Stimulated activated CD4-positive, alpha-beta T cell treated with anti-CD3 and anti-CD28 coated beads, Interleukin-12 subunit alpha, Interleukin-12 subunit beta, amount 100 ng/mL, for 24 hours (primary cell): Measurements from ENCODE around the gene GBX1.

ENCODE experiments used
- DNase-seq, 2 experiments: peaks; one replicate each; pipeline ENCODE4 v3.0.0-alpha.2; 2020; ENCODE audit warnings: low read depth in 2 of 2

The GBX1 gene

DNA sequence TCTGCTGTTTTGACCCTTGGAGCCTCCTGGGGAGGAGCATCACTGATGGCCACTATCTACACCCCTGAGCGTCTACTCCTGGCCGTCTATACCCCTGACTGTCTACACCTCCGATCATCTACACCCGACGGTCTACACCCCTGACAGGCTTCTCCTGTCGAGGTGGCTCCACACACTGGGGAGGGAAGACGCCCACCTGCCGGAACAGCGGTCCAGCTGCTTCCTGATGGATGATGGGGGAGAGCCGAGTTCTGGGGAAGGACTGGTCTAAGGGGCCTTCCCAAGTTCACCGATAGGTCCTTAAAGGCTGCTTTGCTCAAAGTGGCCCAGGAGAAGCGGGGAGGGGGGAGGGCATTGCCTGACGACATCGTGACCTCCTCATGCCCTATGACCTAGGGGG, 39.4 kb downstream of the GBX1 start:
- no peak for DNase-seq

DNA sequence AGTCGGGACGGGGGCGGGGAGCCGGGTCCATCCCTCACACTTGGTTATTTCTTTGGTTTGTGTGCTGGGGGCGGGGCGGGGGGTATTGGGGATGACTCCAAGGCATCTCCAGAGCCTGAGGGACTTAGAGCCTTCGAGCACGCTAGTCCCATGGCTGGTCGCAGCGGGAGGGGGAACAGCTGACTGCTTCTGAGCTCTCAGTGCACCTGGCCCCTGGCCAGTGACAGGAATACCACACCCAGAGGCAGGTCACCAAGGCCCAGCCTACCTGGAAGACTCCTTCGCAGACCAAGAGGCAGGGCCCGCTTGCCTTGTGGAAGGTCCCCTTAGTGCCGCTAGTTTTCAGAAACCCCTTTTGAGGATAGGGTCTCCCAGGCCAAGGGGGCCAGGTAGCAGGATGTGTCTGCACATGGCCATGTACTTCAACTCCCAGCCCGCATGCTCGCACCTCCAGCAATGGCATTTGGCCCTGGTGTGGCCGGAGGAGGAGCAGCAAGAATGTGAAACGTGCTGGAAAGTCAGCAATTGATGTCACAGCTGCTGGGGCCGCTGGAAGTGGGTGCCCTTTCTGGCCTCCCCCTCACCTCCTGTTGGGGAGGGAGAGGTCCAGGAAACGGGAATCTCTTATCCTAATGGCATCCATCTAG, 40.9 kb downstream of the GBX1 start:
- DNase-seq: no peak

DNA sequence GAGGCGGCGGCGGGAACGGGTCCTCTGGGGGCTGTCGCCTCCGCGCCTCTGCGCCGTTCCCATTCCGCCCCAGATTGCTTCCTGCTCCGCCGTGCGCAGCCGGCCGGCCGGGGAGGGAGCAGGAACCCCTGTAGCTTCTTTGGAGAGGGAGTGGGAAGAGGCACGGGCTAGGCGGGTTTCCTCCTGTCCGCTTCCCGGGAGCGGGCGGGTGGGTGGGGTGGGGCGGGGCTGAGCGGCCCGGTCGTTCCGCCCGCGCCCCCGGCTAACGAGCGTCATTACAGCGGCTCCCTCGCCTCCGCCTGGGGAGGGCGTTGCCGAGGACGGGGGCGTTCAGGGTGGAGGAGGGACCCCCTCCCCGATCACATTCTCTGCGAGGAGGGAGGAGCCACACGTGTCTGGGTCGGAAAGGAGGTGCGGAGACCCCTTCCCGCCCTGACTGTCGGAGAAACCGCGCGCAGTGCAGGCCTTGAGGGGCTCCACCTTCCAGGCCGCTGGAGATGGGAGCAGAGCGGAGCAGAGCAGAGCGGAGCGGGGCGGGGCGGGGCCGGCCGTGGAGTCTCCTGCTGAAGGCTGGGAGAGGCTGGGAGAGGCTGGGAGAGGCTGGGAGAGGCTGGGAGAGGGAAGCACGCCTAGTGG, 41.5 kb downstream of the GBX1 start:
- no peak for DNase-seq

DNA sequence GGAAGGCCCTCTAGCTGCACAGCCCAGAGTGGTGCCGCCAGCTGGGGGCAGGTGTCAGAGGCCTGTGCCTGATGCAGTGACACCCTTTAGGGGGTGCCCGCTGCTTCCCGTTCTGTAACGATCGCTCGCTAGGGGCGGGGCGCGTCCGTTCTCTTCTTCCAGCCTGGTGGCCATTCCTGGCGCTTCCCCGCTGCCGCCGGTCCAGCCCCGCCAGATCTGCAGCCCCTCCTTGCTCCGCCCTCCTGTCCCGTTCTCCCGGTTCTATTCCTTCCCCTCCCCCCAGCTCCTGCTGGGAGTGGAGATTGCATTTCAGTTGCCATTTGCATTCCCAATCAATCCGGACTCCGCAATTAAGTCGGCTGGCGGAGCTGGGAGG, 42.0 kb downstream of the GBX1 start:
- no peak for DNase-seq

DNA sequence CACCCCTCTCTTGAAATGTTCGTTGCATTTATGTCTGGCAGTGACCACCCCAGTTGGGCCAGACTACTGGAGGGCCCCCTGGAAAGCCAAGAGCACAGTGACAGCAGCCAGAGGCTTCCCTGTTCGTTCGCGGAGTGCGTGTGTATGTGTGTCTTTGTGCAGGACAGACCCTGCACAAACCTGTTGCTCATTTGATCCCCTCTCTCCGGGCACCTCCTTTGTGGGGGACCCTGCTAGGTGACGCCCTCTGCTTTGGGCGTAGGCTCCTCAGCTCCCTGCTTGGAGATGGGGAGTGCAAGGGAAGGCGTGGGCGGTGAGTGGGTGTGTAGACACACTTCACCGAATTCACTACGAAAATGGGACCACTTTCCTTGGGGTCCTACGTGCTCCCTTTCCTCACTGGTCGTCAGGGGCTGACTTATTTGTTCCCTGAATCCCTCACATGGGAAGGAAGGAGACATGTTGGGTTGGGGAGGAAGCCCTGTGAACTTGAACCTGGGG, 42.5 kb downstream of the GBX1 start:
- no peak for DNase-seq

DNA sequence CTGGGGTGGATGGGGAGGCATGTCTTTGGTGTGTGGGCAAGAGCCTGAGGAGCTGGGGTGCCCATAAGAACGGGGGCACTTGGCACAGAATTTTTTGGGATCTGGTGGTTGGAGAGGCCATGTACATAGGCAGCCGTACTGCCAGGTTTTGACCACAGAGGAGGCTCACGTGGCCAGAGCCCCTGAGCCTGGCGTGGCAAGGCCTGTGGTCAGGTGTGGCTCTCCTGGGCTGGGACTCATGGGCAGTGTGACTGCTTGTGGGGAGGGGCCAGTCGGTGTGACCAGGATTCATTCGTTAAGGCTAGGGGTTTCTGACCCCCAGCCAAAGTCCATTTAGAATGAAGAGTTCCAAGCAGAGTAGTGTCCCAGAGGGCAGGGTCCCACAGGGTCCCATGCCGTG, 43.0 kb downstream of the GBX1 start:
- DNase-seq: no peak

DNA sequence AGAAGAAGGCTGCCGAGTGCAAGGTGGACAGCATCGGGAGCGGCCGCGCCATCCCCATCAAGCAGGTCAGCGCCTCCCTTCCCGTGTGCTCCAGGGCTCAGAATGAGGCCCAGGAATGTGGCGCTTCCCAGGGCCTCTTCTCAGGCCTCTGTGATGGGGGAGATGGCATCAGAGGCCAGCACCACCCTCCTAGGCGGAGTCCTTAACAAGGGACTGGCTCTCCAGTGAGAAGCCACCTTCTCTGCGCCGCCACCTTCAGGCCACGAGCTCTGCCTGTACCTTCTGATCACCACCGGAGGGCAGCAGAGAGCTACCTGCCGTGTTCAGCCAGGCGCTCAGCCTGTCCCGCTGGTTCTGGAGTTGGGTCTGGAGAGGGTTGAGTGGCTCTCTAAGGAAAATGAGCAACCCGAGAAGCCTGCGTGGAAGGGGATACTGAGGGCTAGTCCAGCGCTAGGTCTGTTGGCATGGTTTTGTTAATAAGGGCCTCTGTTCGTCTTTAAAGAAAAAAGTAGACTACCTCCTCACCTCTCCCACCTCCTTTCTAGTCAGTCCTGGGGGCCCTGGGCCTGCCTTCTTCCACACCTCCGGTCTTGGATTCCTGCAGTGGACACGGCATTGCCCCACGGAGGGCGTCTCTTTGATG, 43.6 kb downstream of the GBX1 start:
- peak; percentile 66 to 79 for DNase-seq

DNA sequence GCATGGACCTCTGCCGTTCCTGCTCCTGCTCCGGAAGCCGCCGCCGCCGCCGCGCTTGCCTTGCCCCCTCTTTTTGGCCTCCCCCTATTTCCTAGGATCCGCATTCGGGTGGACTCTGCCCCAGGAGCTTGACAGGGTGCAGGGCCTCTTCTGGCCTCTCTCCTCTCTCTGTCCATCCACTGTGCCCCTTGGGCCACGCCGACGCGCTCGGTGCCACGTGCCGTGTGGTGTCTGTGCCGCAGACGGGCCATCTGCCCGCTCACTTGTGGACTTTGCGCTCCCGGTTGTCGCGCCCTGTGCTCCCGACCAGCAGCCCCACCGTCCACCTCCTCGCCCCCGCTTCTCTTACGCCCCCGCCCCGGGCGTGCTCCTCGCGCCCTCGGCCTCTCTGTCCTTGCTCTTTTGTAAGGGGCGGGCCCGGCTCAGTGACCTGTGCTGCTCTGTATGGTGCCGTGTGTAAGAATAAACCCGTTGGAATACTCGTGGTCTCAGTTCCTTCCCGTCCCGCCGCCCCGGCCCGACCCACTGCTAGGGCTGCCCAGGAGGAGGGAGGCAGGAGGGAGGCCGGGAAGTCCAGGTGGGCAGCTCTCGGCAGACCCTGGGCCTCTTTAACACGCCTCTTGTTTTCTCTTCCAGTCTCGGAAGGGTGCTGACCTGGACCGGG, 44.2 kb downstream of the GBX1 start:
- no peak for DNase-seq

DNA sequence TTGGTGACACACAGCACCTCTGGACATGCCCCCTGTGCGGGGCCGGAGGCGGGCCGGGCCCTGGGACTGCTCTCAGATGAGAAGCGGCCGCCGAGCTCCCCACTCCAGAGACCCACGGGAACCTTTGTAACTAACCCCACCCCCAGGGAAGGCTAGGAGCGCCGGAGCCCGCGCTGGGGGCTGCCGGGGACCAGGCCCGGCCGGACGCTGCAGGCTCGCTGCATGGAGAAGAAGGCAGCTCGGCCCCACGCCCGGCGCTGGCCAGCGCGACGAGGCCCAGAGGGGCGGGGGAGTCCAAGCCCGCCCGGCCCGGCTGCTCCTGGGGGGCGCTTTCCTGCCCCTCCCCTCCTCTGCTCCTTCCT, 44.7 kb downstream of the GBX1 start:
- DNase-seq: no peak

DNA sequence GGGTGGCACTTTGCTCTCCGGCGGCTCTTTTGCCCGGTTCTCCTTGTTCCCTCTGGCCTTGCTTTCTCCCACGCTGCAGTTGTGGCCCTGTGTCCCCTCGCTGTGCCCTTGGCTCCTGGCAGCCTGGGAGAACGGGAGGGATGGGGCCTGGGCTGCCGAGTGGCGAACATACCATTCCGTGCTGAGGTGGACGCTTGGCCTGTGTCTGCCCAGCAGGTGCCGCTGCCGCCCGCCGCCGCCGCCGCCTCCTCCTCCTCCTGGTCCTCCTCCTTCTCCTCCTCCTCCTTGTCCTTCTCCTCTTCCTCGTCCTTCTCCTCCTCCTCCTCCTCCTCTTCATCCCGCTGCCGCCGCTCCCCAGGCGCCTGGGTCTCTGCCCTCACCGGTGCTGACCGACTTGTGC, 45.2 kb downstream of the GBX1 start:
- DNase-seq: no peak

DNA sequence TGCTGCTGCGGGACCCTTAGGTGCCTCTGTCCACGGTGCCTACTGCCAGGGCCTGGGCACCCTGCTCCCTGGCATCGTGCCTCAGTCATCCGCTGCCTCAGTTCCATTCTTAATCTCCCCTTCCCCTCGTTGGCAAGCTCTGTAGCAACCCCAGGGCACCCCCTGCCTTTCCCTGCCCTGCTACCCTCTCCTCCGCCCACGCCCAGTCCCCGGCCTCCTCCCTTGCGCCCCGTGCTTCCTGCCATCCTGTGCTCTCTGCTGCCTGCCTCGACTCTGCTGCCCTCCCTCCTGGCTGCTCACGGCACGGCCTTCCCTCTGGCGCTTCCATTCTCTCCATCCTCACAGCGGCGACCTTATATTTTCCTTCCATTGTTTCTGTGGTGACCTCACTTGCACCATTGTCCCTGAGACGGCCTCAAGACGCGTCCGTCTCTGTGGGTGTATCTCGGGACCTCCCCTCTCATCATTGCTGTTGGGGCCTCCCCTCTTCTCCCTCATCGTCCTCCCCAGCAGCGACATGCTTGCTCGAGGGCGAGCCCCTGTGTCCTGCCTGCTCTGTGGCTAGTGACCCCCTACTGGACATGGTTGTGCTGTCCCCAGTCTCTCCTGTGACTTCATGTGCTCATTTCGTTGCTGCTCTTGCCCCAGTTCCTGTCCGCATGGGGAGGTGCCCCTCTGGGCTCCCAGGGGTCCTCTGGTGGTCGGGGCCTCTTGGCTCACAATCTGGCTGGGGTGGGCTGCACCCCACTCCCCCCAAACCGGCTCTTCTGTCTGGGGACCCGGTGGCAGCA, 45.9 kb downstream of the GBX1 start:
- no peak for DNase-seq

DNA sequence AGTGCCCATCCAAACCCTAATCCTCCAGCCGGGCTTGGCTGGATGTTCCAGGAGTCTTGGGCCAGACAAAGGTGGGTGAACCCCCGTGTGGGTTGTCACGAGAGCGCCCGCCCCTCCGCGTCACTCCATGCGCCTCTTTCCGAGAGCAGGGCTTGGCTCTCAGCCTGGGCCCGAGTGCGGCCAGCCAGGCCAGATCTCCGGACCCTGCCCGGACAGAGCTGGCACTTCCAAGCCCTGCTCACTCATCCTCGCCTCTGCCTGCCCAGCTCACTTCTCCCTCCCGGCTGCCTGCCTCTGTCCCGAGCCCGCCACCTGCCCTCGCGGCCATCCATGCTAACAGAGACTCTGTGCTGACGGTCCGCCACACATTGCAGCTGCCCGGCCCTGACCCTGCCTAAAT, 46.6 kb downstream of the GBX1 start:
- DNase-seq: no peak

DNA sequence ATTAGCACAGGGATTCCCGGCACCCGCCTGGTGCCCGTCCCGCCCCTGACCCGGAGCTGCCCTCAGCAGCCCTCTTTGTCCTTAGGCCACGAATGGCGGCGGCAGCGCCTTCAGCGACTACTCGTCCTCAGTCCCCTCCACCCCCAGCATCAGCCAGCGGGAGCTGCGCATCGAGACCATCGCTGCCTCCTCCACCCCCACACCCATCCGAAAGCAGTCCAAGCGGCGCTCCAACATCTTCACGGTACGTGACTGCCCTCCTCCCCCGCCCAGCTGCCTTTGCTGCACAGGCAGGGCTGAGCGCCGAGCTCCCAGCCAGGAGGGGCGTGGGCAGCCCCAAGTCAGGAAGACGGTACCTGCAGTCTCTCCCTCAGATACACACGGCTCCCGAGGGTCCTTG, 47.6 kb downstream of the GBX1 start:
- no peak for DNase-seq

DNA sequence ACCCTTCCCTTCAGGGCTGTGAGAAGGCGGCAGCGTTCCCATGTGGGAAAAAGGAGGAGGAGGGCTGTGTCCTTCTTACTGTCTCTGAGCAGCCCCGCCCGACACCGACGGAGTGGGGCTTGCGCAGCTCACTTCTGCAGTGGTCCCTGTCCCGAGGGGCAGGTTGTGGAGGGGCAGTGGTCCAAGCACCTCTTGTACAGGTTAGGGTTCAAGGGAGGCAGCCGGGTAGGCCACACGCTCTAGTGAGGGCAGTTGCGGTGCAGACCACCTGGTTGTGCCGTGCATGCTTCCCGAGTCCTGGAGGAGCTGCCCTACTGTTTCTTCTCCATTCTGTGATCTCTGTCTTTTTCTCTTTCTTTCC, 48.5 kb downstream of the GBX1 start:
- no peak for DNase-seq

DNA sequence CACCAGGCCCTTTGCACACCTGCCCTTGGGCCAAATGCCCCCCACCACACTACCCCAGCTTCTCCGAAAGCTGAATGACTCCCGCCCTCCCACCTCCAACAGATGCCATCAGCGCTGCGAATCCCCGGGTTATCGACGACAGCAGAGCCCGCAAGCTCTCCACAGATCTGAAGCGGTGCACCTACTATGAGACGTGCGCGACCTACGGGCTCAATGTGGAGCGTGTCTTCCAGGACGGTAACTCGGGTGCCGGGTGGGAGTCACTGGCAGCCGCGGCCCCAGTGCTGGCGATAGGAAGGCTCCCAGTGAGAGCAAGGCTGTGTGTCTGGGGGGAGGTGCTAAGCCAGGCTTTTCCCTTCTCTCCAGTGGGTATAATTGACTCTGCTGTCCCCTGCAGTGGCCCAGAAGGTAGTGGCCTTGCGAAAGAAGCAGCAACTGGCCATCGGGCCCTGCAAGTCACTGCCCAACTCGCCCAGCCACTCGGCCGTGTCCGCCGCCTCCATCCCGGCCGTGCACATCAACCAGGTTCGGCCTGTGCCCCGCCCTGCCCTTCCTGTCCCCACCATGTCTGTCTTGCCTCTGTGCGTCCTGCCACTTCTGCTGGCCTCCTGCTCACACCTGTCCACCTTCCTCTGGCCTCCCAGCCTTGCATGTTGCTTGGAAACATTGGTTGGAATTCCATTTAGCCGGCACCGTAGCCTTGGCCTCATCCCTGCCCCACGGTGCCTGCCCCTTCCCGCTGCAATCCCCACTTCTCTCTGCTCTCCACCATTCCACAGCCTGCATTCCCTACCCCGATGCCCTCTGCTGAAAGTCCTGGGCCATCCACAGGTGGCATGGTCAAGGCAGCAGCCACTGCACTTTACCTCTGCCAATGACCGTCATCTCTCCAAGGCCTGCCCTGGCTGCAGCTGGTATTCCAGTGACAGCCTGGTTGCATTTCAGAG, 49.1 kb downstream of the GBX1 start:
- no peak for DNase-seq

DNA sequence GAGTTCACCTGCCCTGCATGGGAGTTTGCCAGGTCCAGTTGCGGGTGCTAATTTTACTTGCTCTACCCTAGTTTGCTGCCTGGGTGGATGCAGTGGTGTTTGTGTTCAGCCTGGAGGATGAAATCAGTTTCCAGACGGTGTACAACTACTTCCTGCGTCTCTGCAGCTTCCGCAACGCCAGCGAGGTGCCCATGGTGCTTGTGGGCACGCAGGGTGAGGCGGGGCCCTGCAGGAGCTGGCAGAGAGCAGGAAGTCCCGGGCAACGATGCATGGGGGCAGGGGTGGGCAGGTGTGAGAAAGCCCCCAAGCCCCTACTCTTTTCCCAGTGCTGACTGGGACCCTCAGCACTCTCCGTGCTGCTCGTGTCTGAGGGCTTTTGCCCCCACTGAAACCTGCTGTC, 49.9 kb downstream of the GBX1 start:
- no peak for DNase-seq

DNA sequence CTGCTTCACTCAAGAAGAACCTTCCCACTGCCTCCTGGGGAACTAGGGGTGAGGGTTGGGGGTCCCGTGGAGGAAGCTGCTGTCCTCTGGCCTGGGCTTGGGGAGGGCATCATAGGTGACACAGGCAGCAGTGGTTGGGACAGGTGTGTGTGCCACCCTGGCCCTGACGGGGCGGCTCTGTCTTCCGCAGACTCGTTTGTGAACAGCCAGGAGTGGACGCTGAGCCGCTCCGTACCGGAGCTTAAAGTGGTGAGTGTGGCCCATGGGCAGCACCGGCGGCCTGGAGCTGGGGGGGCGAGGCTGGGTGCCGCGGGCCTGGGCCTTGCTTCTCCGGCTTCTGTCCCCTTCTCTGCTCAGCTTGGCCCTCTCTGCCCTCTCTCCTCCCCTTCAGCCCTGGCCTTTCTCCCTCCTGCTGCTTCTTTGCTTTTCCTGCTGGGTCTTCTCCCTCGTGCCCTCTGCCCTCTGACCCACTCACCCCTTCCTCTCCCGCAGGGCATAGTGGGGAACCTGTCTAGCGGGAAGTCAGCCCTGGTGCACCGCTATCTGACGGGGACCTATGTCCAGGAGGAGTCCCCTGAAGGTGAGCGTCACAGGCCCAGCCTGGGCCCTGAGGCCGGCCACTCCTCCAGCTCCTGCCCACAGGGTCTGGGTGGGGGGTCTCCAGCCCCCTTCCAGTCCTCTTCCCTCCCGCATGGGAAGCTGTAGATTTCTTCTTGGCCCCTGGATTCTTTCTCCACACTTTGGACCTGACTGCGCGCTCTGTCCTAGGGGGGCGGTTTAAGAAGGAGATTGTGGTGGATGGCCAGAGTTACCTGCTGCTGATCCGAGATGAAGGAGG, 50.7 kb downstream of the GBX1 start:
- no peak for DNase-seq

DNA sequence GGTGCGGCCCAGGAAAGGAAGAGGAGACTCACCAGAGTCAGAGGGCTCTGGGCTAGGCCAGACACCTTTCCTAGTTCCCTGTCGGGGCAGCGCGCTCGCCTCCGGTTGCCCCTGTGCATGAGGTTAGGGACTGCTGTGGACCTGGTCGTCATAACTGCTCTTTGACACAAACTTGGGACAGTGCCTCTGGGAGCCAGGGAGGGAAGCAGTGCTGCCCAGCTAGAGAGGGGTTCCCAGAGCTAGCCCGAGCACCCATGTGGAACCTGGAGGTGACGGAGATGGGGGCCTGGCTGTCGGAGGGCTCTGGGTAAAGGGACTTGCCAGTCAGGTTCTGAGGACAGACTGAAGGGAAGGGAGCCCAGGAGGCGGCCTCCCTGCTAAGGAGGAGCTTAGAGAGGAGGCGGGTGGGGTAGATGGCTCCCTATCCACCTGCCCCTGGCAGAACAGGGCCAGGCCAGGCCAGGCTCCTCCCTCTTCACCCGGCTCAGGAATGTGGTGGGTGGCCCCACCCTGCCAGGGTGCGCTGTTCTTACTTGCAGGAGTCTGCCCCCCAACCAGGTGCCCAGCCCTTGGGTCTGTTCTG, 51.6 kb downstream of the GBX1 start:
- DNase-seq: no peak

DNA sequence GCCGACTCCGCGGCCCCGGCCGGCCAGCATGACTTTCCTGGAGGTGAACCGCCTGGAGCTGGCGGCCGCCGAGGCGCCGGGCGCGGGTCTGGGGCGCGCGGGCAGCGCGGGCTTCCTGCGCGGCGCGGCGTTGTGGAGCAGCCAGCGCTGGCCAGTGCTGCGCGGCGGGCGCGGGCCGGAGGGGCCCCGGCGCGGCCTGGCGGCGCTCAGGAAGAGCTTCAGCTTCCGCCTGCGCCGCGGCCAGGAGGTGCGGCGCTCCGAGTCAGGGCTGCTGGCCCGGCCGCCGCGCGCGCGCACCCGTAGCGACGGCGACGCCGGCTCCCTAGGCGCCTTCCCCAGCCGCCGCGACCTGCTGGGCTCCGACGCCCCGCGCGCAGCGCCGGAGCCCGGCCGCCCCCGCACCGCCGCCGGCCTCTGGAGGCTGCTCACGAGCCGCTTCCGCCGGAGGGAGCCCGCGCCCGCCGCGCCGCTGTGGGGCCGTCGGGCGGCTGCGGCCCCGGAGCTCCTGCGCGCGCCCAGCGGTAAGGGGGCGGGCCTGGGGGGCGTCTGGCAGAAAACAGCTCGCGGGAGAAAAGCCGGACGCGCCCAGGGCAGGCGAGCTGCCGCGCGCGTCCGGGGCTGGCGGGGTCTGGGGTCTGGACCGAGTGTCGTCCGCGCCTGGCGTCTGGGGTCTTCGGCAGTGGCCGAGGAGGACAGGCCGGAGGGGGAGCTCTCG, 52.2 kb downstream of the GBX1 start:
- peak in 1 of 2 experiments; percentile 28 for DNase-seq
